Left colon (tissue), 2 donors: ENCODE results near the gene KRTAP10-12. TPM values are rescaled to one million over a fixed set of nuclear protein-coding genes. Genes with fewer than 3 reads are reported as not detected.

Experiments used
- ATAC-seq: fragments of 200-7000 bp; cut with Tn5 transposase; one replicate; pipeline ENCODE4 v1.9.1; 2020; ENCODE audit warnings: mild to moderate bottlenecking, moderate library complexity
- DNase-seq, 2 donors: peaks; one replicate each; pipeline ENCODE4 v3.0.0-alpha.2; 2020
- intact Hi-C, 2 donors: fragments of 100-400 bp; cut with DNase I in 1 of 2; cut with micrococcal nuclease in 1 of 2; formaldehyde crosslinking; loops; one replicate each; pipeline versions ENCODE4 v1.11.2 to v1.14.0; 2022; cut with DNase I, micrococcal nuclease
- total RNA-seq, 2 donors: library from RNA; stranded (reverse); fragmentation: NEBNext Ultra II Directional; extraction: Animal tissue kit (Norgen Biotek cat#: 25700); gene quantifications; one replicate each; pipeline ENCODE4 v1.2.1, GENCODE V29; 2021
- donor health status: DM: no; HTN: no; CAD: no.
- donor health status: DM: yes; HTN: yes; CAD: no.

KRTAP10-12 gene
- total RNA-seq, 2 donors from 2014 or later = not detected

DNA sequence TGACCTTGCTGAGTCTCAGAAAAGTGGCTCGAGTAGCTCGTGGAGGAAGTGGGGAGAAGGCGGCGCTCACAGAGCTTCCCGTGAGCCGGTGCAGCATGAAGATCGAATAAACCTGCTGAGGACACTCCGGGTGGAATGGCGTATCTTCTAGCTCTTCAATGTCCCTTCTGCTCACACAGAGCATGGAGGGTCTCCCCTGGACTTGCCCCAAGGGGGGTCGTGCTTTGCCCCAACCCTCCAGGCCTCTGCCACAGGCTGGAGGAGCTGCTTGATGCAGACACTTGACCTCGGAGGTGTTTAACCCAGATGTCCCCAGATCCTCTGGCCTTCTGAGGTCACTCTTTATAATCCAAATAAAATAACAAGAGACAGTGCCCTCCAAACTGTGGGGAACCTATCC, 2.2 kb upstream of the KRTAP10-12 start:
- ATAC-seq (no peak), DNase-seq (no peak)
- intact Hi-C loops = no loop called here

GRCh38 chr21:44695184-44695583, 1.8 kb upstream of the KRTAP10-12 start:
- intact Hi-C loops = no loop called here
- DNase-seq (no peak), ATAC-seq (no peak)

- intact Hi-C loops = no loop called here
- no peak for ATAC-seq
- no peak for DNase-seq
Observed at GRCh38 chr21:44695641-44696040, 1.3 kb upstream of the KRTAP10-12 start.

DNA sequence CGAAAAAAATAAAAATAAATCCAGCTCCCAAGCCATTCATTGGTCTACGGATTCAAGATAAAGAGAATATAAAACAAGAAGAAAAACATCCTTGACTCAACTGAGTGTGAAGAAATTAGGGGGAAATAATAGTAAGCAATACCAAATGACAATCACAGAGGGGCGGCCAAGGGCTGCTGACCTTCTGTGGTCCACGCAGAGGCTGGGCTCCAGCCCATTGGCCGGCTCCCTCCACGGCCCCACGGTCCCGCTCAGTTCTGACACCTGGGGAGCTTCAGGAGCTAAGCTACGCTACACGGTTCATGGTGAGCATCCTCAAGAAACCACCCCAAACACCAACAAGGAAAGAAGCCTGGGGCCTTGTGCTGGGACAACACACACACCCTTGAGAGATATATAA, 400 bp upstream of the KRTAP10-12 start:
- ATAC-seq (no peak), DNase-seq (no peak)
- intact Hi-C loops = no loop called here

- ATAC-seq (no peak), DNase-seq (no peak)
- intact Hi-C loops = no loop called here
Observed at GRCh38 chr21:44697811-44698734, 1.1 kb downstream of the KRTAP10-12 start.

- ATAC-seq = no peak
- intact Hi-C loops = no loop called here
- no peak for DNase-seq
Observed at GRCh38 chr21:44699502-44700001, 2.6 kb downstream of the KRTAP10-12 start.

GRCh38 chr21:44700101-44701022, 3.4 kb downstream of the KRTAP10-12 start:
- intact Hi-C loops = no loop called here
- DNase-seq (no peak), ATAC-seq (no peak)

- ATAC-seq = no peak
- intact Hi-C loops = no loop called here
- DNase-seq = no peak
Observed at GRCh38 chr21:44701023-44701400, 4.0 kb downstream of the KRTAP10-12 start.

DNA sequence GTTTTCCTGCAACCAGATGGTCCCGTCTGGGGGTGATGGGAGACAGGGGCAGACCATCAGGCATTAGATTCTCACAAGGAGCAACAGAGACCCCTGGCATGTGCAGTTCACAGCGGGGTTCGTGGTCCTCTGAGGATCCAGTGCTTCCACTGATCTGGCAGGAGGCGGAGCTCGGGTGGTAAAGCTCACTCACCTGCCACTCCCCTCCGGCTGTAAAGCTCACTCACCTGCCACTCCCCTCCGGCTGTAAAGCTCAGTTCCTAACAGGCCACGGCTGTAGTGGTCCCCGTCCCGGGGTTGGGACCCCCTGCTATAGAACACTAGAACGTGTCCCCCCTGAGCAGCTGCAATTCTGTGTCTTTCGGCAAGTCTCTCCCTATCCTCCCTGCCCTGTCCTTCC, 4.6 kb downstream of the KRTAP10-12 start:
- intact Hi-C loops = no loop called here
- ATAC-seq (peak; percentile 90), DNase-seq (peak in 1 of 2 donors; percentile 38)

DNA sequence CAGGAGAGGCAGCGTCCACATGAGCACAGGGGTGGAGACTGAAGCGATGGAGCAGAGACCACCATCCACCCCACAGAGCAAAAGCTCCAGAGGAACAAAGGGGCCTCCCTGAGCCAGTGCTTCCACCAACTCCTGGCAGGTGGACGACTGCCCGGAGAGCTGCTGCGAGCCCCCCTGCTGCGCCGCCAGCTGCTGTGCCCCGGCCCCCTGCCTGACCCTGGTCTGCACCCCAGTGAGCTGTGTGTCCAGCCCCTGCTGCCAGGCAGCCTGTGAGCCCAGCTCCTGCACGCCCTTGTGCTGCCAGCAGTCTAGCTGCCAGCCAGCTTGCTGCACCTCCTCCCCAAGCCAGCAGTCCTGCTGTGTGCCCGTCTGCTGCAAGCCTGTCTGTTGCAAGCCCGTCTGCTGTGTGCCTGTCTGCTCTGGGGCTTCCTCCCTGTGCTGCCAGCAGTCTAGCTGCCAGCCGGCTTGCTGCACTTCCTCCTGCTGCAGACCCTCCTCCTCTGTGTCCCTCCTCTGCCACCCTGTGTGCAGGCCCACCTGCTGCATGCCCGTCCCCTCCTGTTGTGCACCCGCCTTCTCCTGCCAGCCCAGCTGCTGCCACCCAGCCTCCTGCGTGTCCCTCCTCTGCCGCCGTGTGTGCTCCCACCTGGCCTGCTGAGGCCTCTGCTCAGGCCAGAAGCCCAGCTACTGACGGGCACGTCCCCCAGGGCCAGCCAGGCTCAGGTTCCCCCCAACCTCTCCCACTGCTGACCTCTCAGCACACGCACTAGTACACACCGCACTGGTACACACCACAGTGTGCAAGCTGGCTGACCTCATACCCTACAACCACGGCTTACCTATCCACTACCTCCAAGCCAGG, 5.4 kb downstream of the KRTAP10-12 start:
- no peak for ATAC-seq
- DNase-seq = no peak
- intact Hi-C loops = no loop called here

GRCh38 chr21:44702973-44703730, 6.2 kb downstream of the KRTAP10-12 start:
- no peak for DNase-seq
- ATAC-seq = no peak
- intact Hi-C loops = no loop called here

DNA sequence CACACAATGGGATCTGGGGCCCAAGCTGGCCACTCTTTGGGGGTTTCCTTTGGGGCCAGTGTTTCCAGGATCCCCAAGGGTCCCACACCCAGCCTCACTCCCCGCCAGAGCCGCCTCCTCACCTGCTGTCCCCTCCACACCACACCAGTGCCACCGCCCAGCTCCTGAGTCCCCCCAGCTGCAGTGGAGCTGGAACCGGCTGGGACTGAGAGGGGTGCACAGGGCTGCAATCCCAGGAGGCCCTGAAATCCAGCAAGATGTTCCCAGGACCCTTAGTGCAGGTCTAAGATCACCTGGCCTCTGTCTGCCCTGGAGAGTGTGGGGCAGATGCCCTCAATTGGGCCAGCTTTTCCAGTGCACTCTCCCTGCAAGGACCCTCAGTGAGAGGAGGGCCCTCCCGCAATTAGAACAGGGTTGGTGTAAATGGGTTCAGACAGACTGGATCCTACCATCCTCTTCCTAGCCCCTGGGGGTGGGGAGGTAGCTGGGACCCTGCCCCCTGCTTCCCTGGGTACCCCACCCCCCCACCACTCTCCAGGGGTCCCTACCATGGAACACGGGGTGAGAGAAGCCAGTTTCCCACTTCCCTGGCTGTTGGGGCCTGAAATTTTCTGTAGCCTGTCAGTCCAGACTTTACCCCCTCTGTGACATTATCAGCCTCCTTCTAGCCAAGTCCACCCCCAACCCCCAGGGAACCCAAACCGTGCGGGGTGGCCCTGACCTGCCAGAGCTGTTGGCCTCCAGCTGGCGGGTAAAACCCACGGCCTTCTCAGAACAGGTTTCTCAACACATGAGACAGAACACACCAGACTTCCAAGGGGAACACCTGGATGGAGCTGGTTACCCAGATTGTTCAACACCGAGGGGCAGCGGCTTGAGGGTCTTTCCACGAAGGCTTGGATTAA, 7.0 kb downstream of the KRTAP10-12 start:
- intact Hi-C loops = no loop called here
- ATAC-seq (no peak), DNase-seq (no peak)

- intact Hi-C loops = no loop called here
- ATAC-seq (no peak), DNase-seq (no peak)
Observed at GRCh38 chr21:44704636-44705001, 7.6 kb downstream of the KRTAP10-12 start.

DNA sequence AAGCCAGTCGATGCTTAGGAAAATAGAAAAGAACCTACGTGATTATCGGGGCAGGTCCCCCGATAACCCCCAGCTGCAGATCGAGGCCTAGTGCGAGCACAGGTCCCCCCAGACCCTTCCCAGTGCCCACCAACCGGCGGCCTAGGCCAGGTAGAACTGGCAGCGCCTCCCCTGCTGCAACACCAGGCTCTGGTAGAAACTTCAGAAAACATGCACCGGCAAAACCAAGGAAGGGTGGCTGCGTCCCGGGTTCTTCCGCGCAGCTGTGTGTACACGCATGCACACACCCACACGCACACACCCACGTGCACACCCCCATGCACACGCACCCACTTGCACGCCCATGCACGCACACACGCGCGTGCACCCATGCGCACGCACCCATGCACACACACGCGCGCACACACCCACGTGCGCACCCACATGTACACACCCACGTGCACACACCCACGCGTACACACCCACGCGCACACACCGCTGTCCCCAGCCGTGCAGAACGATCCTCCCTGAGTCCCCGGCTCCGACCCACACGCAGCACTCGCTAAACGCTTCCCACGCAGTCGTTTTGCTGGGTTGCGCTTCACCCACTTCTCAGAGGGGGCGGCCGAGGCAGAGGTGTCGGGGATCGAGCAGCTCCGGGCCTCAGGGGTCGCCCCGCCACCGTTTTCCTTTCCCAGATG, 9.2 kb downstream of the KRTAP10-12 start:
- DNase-seq = no peak
- no peak for ATAC-seq
- intact Hi-C loops = no loop called here

GRCh38 chr21:44706706-44707581, 10.0 kb downstream of the KRTAP10-12 start:
- ATAC-seq = no peak
- intact Hi-C loops = no loop called here
- DNase-seq = no peak
